Measurements from ENCODE around the gene AGK. TPM values are rescaled to one million over a fixed set of nuclear protein-coding genes. Genes with fewer than 3 reads are reported as not detected.

Gene AGK
- total RNA-seq, 1 donor from 2014 or later, result 27.8 TPM

DNA sequence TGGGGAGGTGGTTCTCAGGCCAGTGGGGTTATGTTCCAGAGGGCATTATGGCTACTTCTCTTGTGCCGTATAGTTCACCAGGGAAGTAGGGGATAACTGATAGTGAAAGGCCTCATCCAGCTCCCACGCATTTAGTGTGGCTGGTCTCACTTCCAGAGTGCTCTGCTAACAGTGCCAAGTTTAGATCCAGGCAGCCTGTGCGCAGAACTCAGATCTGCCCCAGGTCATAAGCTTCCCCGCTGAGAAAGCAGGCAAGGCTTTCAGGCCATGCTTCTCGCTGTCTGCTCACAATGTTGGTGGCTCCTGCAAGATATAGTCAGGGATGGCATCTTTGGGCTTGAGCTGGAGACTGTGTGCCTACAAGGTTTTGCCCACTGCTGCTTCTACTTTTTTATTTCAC, 11.3 kb downstream of the AGK start:
- Mint-ChIP-seq H3K27ac (ENCODE audit: unreplicated experiment) (no peak overlapping the region), H3K4me1 (ENCODE audit: unreplicated experiment) (peaks cover 15% of the 10 kb centered on the region), H3K9me3 (ENCODE audit: unreplicated experiment) (no peaks in the 10 kb centered on the region), H3K27me3 (ENCODE audit: unreplicated experiment) (no peaks in the 10 kb centered on the region), H3K4me3 (ENCODE audit: unreplicated experiment) (no peak overlapping the region), H3K36me3 (ENCODE audit: unreplicated experiment) (peaks cover 45% of the 10 kb centered on the region)
- DNase-seq (ENCODE audit: extremely low spot score, unreplicated experiment), result no peak
- TF ChIP-seq, protein P1, sequence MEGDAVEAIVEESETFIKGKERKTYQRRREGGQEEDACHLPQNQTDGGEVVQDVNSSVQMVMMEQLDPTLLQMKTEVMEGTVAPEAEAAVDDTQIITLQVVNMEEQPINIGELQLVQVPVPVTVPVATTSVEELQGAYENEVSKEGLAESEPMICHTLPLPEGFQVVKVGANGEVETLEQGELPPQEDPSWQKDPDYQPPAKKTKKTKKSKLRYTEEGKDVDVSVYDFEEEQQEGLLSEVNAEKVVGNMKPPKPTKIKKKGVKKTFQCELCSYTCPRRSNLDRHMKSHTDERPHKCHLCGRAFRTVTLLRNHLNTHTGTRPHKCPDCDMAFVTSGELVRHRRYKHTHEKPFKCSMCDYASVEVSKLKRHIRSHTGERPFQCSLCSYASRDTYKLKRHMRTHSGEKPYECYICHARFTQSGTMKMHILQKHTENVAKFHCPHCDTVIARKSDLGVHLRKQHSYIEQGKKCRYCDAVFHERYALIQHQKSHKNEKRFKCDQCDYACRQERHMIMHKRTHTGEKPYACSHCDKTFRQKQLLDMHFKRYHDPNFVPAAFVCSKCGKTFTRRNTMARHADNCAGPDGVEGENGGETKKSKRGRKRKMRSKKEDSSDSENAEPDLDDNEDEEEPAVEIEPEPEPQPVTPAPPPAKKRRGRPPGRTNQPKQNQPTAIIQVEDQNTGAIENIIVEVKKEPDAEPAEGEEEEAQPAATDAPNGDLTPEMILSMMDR (IDR thresholded peaks at IDR 0.05), result no peak

DNA sequence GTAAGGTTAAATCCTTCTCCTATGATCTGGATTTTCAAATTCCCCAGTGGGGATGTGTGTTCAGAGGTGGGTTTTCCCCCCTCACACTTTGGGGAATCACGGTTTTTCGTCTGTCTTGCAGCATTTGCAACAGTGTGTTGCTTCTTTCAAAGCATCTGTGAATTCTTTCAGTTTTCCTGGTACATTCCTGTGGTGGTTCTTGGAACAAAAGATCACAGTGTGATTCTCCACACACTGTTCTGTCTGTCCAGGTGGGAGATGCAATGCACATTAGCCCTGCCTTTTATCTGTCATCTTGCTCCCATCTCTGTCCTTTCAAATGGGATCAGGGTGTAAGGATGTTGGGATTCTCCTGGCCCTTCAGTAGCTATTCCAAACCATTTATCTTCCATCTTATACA, 11.8 kb downstream of the AGK start:
- TF ChIP-seq, protein P1 (IDR thresholded peaks at IDR 0.05), result no peak
- no peak overlapping the region for H3K4me3 Mint-ChIP-seq (ENCODE audit: unreplicated experiment)
- no peaks in the 10 kb centered on the region for H3K27me3 Mint-ChIP-seq (ENCODE audit: unreplicated experiment)
- no peak overlapping the region for H3K27ac Mint-ChIP-seq (ENCODE audit: unreplicated experiment)
- no peaks in the 10 kb centered on the region for H3K9me3 Mint-ChIP-seq (ENCODE audit: unreplicated experiment)
- no peak for DNase-seq (ENCODE audit: extremely low spot score, unreplicated experiment)
- H3K36me3 Mint-ChIP-seq (ENCODE audit: unreplicated experiment), result peaks cover 41% of the 10 kb centered on the region
- H3K4me1 Mint-ChIP-seq (ENCODE audit: unreplicated experiment), result peaks cover 11% of the 10 kb centered on the region

DNA sequence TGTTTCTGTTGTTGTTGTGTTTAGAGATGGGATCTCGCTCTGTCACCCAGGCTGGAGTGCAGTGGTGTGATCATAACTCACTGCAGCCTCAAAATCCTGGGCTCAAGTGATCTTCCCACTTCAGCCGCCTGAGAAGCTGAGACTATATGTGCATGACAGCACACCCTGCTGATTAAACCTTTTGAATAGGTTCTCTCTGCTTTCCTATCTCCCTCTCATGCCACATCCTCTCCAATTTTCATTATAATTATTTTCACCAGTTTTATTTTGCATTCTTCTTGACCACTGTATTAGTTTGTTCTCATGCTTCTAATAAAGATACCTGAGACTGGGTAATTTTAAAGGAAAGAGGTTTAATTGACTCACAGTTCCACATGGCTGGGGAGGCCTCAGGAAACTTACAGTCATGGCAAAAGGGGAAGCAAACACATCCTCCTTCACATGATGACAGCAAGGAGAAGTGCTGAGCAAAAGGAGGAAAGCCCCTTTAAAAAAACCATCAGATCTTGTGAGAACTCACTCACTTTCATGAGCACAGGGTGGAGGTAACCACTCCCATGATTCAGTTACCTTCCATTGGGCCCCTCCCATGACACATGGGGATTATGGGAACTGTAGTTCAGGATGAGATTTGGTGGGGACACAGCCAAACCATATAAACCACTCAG, 12.9 kb downstream of the AGK start:
- no peak overlapping the region for H3K27ac Mint-ChIP-seq (ENCODE audit: unreplicated experiment)
- no peaks in the 10 kb centered on the region for H3K27me3 Mint-ChIP-seq (ENCODE audit: unreplicated experiment)
- H3K36me3 Mint-ChIP-seq (ENCODE audit: unreplicated experiment), result peaks cover 36% of the 10 kb centered on the region
- peaks cover under 1% of the 10 kb centered on the region for H3K4me1 Mint-ChIP-seq (ENCODE audit: unreplicated experiment)
- TF ChIP-seq, protein P1 (IDR thresholded peaks at IDR 0.05), result no peak
- no peak for DNase-seq (ENCODE audit: extremely low spot score, unreplicated experiment)
- H3K9me3 Mint-ChIP-seq (ENCODE audit: unreplicated experiment), result no peaks in the 10 kb centered on the region
- H3K4me3 Mint-ChIP-seq (ENCODE audit: unreplicated experiment), result no peak overlapping the region

DNA sequence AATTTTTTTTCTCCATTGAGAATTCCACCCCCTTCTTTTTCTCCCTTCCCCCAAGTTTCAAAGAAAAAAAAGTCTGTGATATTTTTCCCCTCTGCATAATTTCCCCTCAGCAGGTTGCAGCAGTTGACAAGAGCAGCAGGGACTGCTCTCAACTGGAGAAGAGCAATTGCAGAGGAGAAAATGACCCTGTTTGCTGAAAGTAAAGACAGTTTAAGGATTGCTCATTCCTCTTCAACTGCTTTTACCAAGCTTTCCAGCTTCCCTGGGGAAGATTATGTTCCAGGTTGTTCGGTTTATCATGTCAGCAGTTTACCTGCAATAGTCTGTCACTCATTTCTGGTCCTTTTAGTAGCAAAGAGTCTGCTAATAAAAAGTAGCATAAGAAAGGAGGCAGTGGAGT, 16.2 kb downstream of the AGK start:
- TF ChIP-seq, protein P1 (IDR thresholded peaks at IDR 0.05), result no peak
- H3K27me3 Mint-ChIP-seq (ENCODE audit: unreplicated experiment), result no peaks in the 10 kb centered on the region
- H3K36me3 Mint-ChIP-seq (ENCODE audit: unreplicated experiment), result peaks cover 27% of the 10 kb centered on the region
- no peaks in the 10 kb centered on the region for H3K9me3 Mint-ChIP-seq (ENCODE audit: unreplicated experiment)
- no peak for DNase-seq (ENCODE audit: extremely low spot score, unreplicated experiment)
- H3K27ac Mint-ChIP-seq (ENCODE audit: unreplicated experiment), result no peak overlapping the region
- no peaks in the 10 kb centered on the region for H3K4me1 Mint-ChIP-seq (ENCODE audit: unreplicated experiment)
- no peak overlapping the region for H3K4me3 Mint-ChIP-seq (ENCODE audit: unreplicated experiment)

DNA sequence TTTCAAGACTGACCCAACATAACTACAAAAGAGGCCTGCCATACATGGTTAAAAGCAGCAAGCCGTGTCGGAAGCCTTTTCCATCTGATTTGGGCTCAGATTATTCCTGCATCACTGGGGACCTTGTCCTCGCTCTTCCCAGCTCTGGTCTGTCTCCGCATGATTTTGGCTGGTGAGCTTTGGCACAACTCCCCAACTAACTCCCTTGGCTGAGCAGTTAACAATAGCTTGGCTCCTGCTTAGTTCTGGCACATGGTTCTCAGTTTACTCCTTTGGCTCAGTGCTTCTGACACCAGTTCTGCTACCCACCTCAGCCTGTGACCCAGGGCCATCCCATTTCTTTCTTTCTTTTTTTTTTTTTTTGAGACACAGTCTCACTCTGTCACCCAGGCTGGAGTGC, 17.0 kb downstream of the AGK start:
- TF ChIP-seq, protein P1 (IDR thresholded peaks at IDR 0.05), result no peak
- no peaks in the 10 kb centered on the region for H3K27me3 Mint-ChIP-seq (ENCODE audit: unreplicated experiment)
- DNase-seq (ENCODE audit: extremely low spot score, unreplicated experiment), result no peak
- peaks cover 27% of the 10 kb centered on the region for H3K36me3 Mint-ChIP-seq (ENCODE audit: unreplicated experiment)
- no peaks in the 10 kb centered on the region for H3K9me3 Mint-ChIP-seq (ENCODE audit: unreplicated experiment)
- H3K27ac Mint-ChIP-seq (ENCODE audit: unreplicated experiment), result no peak overlapping the region
- no peaks in the 10 kb centered on the region for H3K4me1 Mint-ChIP-seq (ENCODE audit: unreplicated experiment)
- H3K4me3 Mint-ChIP-seq (ENCODE audit: unreplicated experiment), result no peak overlapping the region

Measured in osteocyte (in vitro differentiated cells).